CD4-positive, CD25-positive, alpha-beta regulatory T cell (primary cell): ENCODE data around the gene ARV1. TPM values are rescaled to one million over a fixed set of nuclear protein-coding genes. Genes with fewer than 3 reads are reported as not detected.

Experiments
- ATAC-seq, 2 donors: fragments of 150-1000 bp; cut with Tn5 transposase; one replicate each; pipeline ENCODE4 v1.10.0; 2021; ENCODE audit warnings: low read depth in 2 of 2, moderate number of reproducible peaks in 2 of 2, moderate library complexity in 1 of 2
- DNase-seq, 3 donors: peaks; one replicate each; pipeline versions ENCODE4 v3.0.0 to v3.0.0-alpha.2; 2012 to 2022; ENCODE audit warnings: mixed read lengths in 1 of 3
- H3K27ac ChIP-seq: one replicate; pipeline ENCODE4 v1.7.0; 2013; ENCODE audit warnings: mild to moderate bottlenecking, low read length; ENCODE audit not compliant: insufficient read depth, poor library complexity, severe bottlenecking
- H3K27me3 ChIP-seq: one replicate; pipeline ENCODE4 v1.7.0; 2013; ENCODE audit warnings: low read length; ENCODE audit not compliant: control insufficient read depth, insufficient read depth
- H3K36me3 ChIP-seq: one replicate; pipeline ENCODE4 v1.7.0; 2013; ENCODE audit warnings: mild to moderate bottlenecking, low read length, moderate library complexity; ENCODE audit not compliant: control insufficient read depth, insufficient read depth
- H3K4me1 ChIP-seq: 2 replicates; pipeline ENCODE4 v1.7.0; 2013; ENCODE audit warnings: mild to moderate bottlenecking, low read length; ENCODE audit not compliant: insufficient read depth, control insufficient read depth, poor library complexity, severe bottlenecking
- H3K4me3 ChIP-seq: one replicate; pipeline ENCODE4 v1.7.0; 2013; ENCODE audit warnings: low read depth, mild to moderate bottlenecking, low read length, moderate library complexity
- H3K9me3 ChIP-seq, 2 experiments: 1 replicate in 1 of 2; 2 replicates in 1 of 2; pipeline ENCODE4 v1.7.0; 2013; ENCODE audit warnings: low read length in 2 of 2, mild to moderate bottlenecking in 1 of 2, moderate library complexity in 1 of 2; ENCODE audit not compliant: control insufficient read depth in 2 of 2
- H3K27ac Mint-ChIP-seq, 3 donors: one replicate each; pipeline ENCODE4 v1.8.0; 2020 to 2022; ENCODE audit warnings: mild to moderate bottlenecking in 3 of 3, mixed read lengths in 3 of 3, moderate library complexity in 2 of 3
- H3K27me3 Mint-ChIP-seq: one replicate; pipeline ENCODE4 v1.8.0; 2022; ENCODE audit warnings: mild to moderate bottlenecking, mixed read lengths
- H3K36me3 Mint-ChIP-seq: one replicate; pipeline ENCODE4 v1.8.0; 2020; ENCODE audit warnings: mixed read lengths
- H3K4me1 Mint-ChIP-seq, 4 donors: one replicate each; pipeline ENCODE4 v1.8.0; 2020 to 2022; ENCODE audit warnings: mixed read lengths in 4 of 4, mild to moderate bottlenecking in 1 of 4
- H3K4me3 Mint-ChIP-seq, 4 donors: one replicate each; pipeline ENCODE4 v1.8.0; 2020 to 2022; ENCODE audit warnings: mild to moderate bottlenecking in 4 of 4, mixed read lengths in 4 of 4, moderate library complexity in 3 of 4
- H3K9me3 Mint-ChIP-seq, 7 donors: one replicate each; pipeline ENCODE4 v1.8.0; 2020 to 2022; ENCODE audit warnings: mixed read lengths in 7 of 7, mild to moderate bottlenecking in 3 of 7, moderate library complexity in 2 of 7
- polyA plus RNA-seq, 4 donors: library from polyadenylated mRNA; unstranded; fragments of 300-500 nt; fragmentation: Illumina TruSeq; gene quantifications; one replicate each; pipeline ENCODE4 v1.2.3, GENCODE V29; 2021
- total RNA-seq: library from RNA; stranded (reverse); gene quantifications from one replicate; pipeline ENCODE4 v1.2.3, GENCODE V29; 2022

ARV1 gene
- total and polyA plus RNA-seq, 5 donors from 2014 or later = 6.8 to 41.6 (median 34.7) TPM

DNA sequence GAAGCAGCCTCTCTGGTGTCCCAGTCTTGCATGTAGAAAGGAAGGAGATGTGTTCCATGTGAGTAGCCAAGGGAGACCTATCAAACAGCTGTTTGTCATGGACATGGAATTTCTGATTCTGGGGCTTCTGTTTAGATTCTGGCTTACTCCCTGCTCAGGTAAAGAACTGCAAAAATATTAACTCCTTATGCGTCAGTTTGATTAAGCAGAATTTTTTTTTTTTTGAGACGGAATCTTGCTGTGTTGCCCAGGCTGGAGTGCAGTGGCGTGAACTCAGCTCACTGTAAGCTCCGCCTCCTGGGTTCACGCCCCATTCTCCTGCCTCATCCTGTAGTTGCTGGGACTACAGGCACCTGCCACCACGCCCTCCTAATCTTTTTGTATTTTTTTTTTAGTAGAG lies 6.8 kb downstream of the ARV1 start:
- Histone ChIP-seq H3K36me3 (peaks cover 22% of the 10 kb centered on the region), H3K4me3 (no peak overlapping the region), H3K27ac (no peak overlapping the region), H3K4me1 (no peaks in the 10 kb centered on the region), H3K27me3 (no peaks in the 10 kb centered on the region), H3K9me3 (no peaks in the 10 kb centered on the region)
- no peak for DNase-seq
- Mint-ChIP-seq H3K4me3 (no peak overlapping the region), H3K9me3 (no peaks in the 10 kb centered on the region), H3K36me3 (peaks cover 21% of the 10 kb centered on the region), H3K4me1 (peaks cover 12 to 22% (median 17%) of the 10 kb centered on the region in 4 donors), H3K27me3 (no peaks in the 10 kb centered on the region), H3K27ac (peak overlapping the region in 2 of 3 donors; percentile 32 to 67)
- ATAC-seq = no peak

GRCh38 chr1:230986976-230987375 lies 8.1 kb downstream of the ARV1 start:
- ATAC-seq = no peak
- H3K36me3 Mint-ChIP-seq = peaks cover 30% of the 10 kb centered on the region
- H3K9me3 Mint-ChIP-seq = no peaks in the 10 kb centered on the region
- H3K27ac ChIP-seq = no peak overlapping the region
- H3K4me1 Mint-ChIP-seq = peaks cover 12 to 27% (median 19%) of the 10 kb centered on the region in 4 donors
- no peak for DNase-seq
- H3K27me3 Mint-ChIP-seq = no peaks in the 10 kb centered on the region
- H3K9me3 ChIP-seq = no peaks in the 10 kb centered on the region
- no peaks in the 10 kb centered on the region for H3K4me1 ChIP-seq
- H3K27me3 ChIP-seq = no peaks in the 10 kb centered on the region
- no peak overlapping the region for H3K4me3 ChIP-seq
- no peak overlapping the region for H3K27ac Mint-ChIP-seq
- peaks cover 19% of the 10 kb centered on the region for H3K36me3 ChIP-seq
- H3K4me3 Mint-ChIP-seq = no peak overlapping the region

- Histone ChIP-seq H3K27me3 (no peaks in the 10 kb centered on the region), H3K4me1 (no peaks in the 10 kb centered on the region), H3K4me3 (no peak overlapping the region), H3K36me3 (peaks cover 24% of the 10 kb centered on the region), H3K9me3 (no peaks in the 10 kb centered on the region), H3K27ac (no peak overlapping the region)
- Mint-ChIP-seq H3K4me1 (peaks cover 12 to 30% (median 19%) of the 10 kb centered on the region in 4 donors), H3K27ac (no peak overlapping the region), H3K9me3 (no peaks in the 10 kb centered on the region), H3K27me3 (no peaks in the 10 kb centered on the region), H3K4me3 (no peak overlapping the region), H3K36me3 (peaks cover 35% of the 10 kb centered on the region)
- no peak for ATAC-seq
- no peak for DNase-seq
Observed at GRCh38 chr1:230987448-230987847, 8.6 kb downstream of the ARV1 start.

GRCh38 chr1:230992100-230992774 lies 13.3 kb downstream of the ARV1 start:
- Histone ChIP-seq H3K9me3 (no peaks in the 10 kb centered on the region), H3K36me3 (peaks cover 44% of the 10 kb centered on the region), H3K27me3 (no peaks in the 10 kb centered on the region), H3K4me3 (no peak overlapping the region), H3K27ac (no peak overlapping the region), H3K4me1 (no peaks in the 10 kb centered on the region)
- no peaks in the 10 kb centered on the region for H3K9me3 Mint-ChIP-seq
- no peak for DNase-seq
- peaks cover 4 to 12% (median 9%) of the 10 kb centered on the region in 4 donors for H3K4me1 Mint-ChIP-seq
- no peak overlapping the region for H3K4me3 Mint-ChIP-seq
- no peak overlapping the region for H3K27ac Mint-ChIP-seq
- no peaks in the 10 kb centered on the region for H3K27me3 Mint-ChIP-seq
- ATAC-seq = no peak
- peaks cover 34% of the 10 kb centered on the region for H3K36me3 Mint-ChIP-seq

DNA sequence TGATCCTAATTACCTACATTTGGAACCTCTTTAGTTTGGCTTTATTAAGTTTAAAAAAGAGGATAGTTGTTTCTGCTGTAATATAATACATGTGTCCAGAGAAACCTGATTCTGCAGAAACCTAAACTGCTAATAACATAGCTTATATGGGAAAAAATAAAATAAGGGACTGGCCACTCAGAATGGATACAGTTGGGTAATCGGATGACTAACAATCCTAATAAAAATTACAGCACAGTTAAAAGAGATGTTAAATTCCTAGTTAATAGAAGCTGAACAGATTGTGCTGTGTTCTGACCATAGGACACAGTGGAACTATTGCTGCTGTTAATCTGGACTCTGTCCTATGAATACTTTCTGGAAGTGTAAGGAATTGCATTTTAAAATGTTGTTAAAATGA lies 16.0 kb downstream of the ARV1 start:
- Mint-ChIP-seq H3K36me3 (peaks cover 22% of the 10 kb centered on the region), H3K27me3 (no peaks in the 10 kb centered on the region), H3K27ac (no peak overlapping the region), H3K4me1 (peaks cover 0 to 9% (median 4%) of the 10 kb centered on the region in 4 donors), H3K4me3 (no peak overlapping the region), H3K9me3 (no peaks in the 10 kb centered on the region)
- H3K36me3 ChIP-seq = peaks cover 65% of the 10 kb centered on the region
- DNase-seq (no peak), ATAC-seq (no peak)
- H3K4me3 ChIP-seq = no peak overlapping the region
- no peak overlapping the region for H3K27ac ChIP-seq
- no peaks in the 10 kb centered on the region for H3K9me3 ChIP-seq
- H3K4me1 ChIP-seq = no peaks in the 10 kb centered on the region
- H3K27me3 ChIP-seq = no peaks in the 10 kb centered on the region

GRCh38 chr1:231000201-231000600 lies 21.3 kb downstream of the ARV1 start:
- Histone ChIP-seq H3K36me3 (peaks cover 58% of the 10 kb centered on the region), H3K4me3 (no peak overlapping the region), H3K27me3 (no peaks in the 10 kb centered on the region), H3K27ac (no peak overlapping the region), H3K4me1 (no peaks in the 10 kb centered on the region), H3K9me3 (peaks cover 18 to 21% of the 10 kb centered on the region in 2 experiments)
- peaks cover 11% of the 10 kb centered on the region for H3K36me3 Mint-ChIP-seq
- no peak overlapping the region for H3K4me3 Mint-ChIP-seq
- H3K9me3 Mint-ChIP-seq = peaks cover 0 to 26% (median 15%) of the 10 kb centered on the region in 7 donors
- DNase-seq = no peak
- H3K4me1 Mint-ChIP-seq = no peaks in the 10 kb centered on the region
- H3K27ac Mint-ChIP-seq = no peak overlapping the region
- ATAC-seq = no peak
- no peaks in the 10 kb centered on the region for H3K27me3 Mint-ChIP-seq

GRCh38 chr1:231000639-231001038 lies 21.7 kb downstream of the ARV1 start:
- ATAC-seq = no peak
- H3K9me3 ChIP-seq = peaks cover 18 to 21% of the 10 kb centered on the region in 2 experiments
- peaks cover 58% of the 10 kb centered on the region for H3K36me3 ChIP-seq
- Mint-ChIP-seq H3K4me1 (no peaks in the 10 kb centered on the region), H3K27ac (no peak overlapping the region), H3K9me3 (peaks cover 0 to 29% (median 17%) of the 10 kb centered on the region in 7 donors), H3K4me3 (no peak overlapping the region), H3K36me3 (peaks cover 11% of the 10 kb centered on the region), H3K27me3 (no peaks in the 10 kb centered on the region)
- no peak for DNase-seq
- no peak overlapping the region for H3K4me3 ChIP-seq
- no peaks in the 10 kb centered on the region for H3K4me1 ChIP-seq
- H3K27ac ChIP-seq = no peak overlapping the region
- no peaks in the 10 kb centered on the region for H3K27me3 ChIP-seq

GRCh38 chr1:231001892-231002291 lies 23.0 kb downstream of the ARV1 start:
- Mint-ChIP-seq H3K27ac (no peak overlapping the region), H3K27me3 (no peaks in the 10 kb centered on the region), H3K4me3 (no peak overlapping the region), H3K36me3 (peaks cover 5% of the 10 kb centered on the region), H3K4me1 (no peaks in the 10 kb centered on the region), H3K9me3 (peaks cover 0 to 42% (median 19%) of the 10 kb centered on the region in 7 donors)
- Histone ChIP-seq H3K4me1 (no peaks in the 10 kb centered on the region), H3K36me3 (peaks cover 50% of the 10 kb centered on the region), H3K9me3 (peaks cover 20 to 21% of the 10 kb centered on the region in 2 experiments), H3K27me3 (no peaks in the 10 kb centered on the region), H3K27ac (no peak overlapping the region), H3K4me3 (no peak overlapping the region)
- ATAC-seq (no peak), DNase-seq (no peak)
